ENCODE results near the gene TTC4.
A peak's percentile ranks its signal among the peaks of the same experiment; 100 is the strongest.

Gene TTC4

GRCh38 chr1:54715493-54716298, at the start of gene TTC4:
TTC4 (plus strand) TSS chr1:54715861; CDS start chr1:54715909, 48 bp downstream.
- H3K36me3 ChIP-seq (ENCODE audit: control insufficient read depth in 2 of 2, insufficient read depth in 2 of 2, low read length in 2 of 2) = peaks cover 7% of the 10 kb centered on the region in 2 donors
- H3K27ac ChIP-seq (ENCODE audit: low read depth in 2 of 2, low read length in 2 of 2) = peak within 1 kb of the TSS; percentile 61 to 68
- H3K4me1 ChIP-seq (ENCODE audit: control insufficient read depth in 2 of 2, insufficient read depth in 2 of 2, low read length in 2 of 2) = peaks cover 6 to 10% of the 10 kb centered on the region in 2 donors
- no peaks in the 10 kb centered on the region for H3K27me3 ChIP-seq (ENCODE audit: control insufficient read depth in 2 of 2, insufficient read depth in 2 of 2, low read length in 2 of 2)
- peak within 1 kb of the TSS; percentile 82 to 85 for H3K9ac ChIP-seq (ENCODE audit: low read depth in 1 of 2, low read length in 2 of 2)
- peak within 1 kb of the TSS; percentile 93 to 94 for H3K4me3 ChIP-seq (ENCODE audit: low read length in 2 of 2)
- no peaks in the 10 kb centered on the region for H3K9me3 ChIP-seq (ENCODE audit: control insufficient read depth in 2 of 2, low read length in 2 of 2)

- H3K9me3 ChIP-seq (ENCODE audit: control insufficient read depth in 2 of 2, low read length in 2 of 2) = no peaks in the 10 kb centered on the region
- H3K27ac ChIP-seq (ENCODE audit: low read depth in 2 of 2, low read length in 2 of 2) = no peak overlapping the region
- H3K9ac ChIP-seq (ENCODE audit: low read depth in 1 of 2, low read length in 2 of 2) = no peak overlapping the region
- H3K4me1 ChIP-seq (ENCODE audit: control insufficient read depth in 2 of 2, insufficient read depth in 2 of 2, low read length in 2 of 2) = no peaks in the 10 kb centered on the region
- no peaks in the 10 kb centered on the region for H3K36me3 ChIP-seq (ENCODE audit: control insufficient read depth in 2 of 2, insufficient read depth in 2 of 2, low read length in 2 of 2)
- no peaks in the 10 kb centered on the region for H3K27me3 ChIP-seq (ENCODE audit: control insufficient read depth in 2 of 2, insufficient read depth in 2 of 2, low read length in 2 of 2)
- H3K4me3 ChIP-seq (ENCODE audit: low read length in 2 of 2) = no peak overlapping the region
Observed at GRCh38 chr1:54666333-54666732, 49.3 kb upstream of the TTC4 start.

GRCh38 chr1:54667797-54668196, 47.9 kb upstream of the TTC4 start:
- Histone ChIP-seq H3K27me3 (ENCODE audit: control insufficient read depth in 2 of 2, insufficient read depth in 2 of 2, low read length in 2 of 2) (no peaks in the 10 kb centered on the region), H3K4me3 (ENCODE audit: low read length in 2 of 2) (no peak overlapping the region), H3K36me3 (ENCODE audit: control insufficient read depth in 2 of 2, insufficient read depth in 2 of 2, low read length in 2 of 2) (no peaks in the 10 kb centered on the region), H3K9me3 (ENCODE audit: control insufficient read depth in 2 of 2, low read length in 2 of 2) (no peaks in the 10 kb centered on the region), H3K9ac (ENCODE audit: low read depth in 1 of 2, low read length in 2 of 2) (no peak overlapping the region), H3K4me1 (ENCODE audit: control insufficient read depth in 2 of 2, insufficient read depth in 2 of 2, low read length in 2 of 2) (no peaks in the 10 kb centered on the region), H3K27ac (ENCODE audit: low read depth in 2 of 2, low read length in 2 of 2) (no peak overlapping the region)

- Histone ChIP-seq H3K4me3 (ENCODE audit: low read length in 2 of 2) (no peak overlapping the region), H3K27me3 (ENCODE audit: control insufficient read depth in 2 of 2, insufficient read depth in 2 of 2, low read length in 2 of 2) (no peaks in the 10 kb centered on the region)
Observed at GRCh38 chr1:54668567-54668966, 47.1 kb upstream of the TTC4 start.

GRCh38 chr1:54671985-54672608, 43.6 kb upstream of the TTC4 start:
- H3K27ac ChIP-seq (ENCODE audit: low read depth in 2 of 2, low read length in 2 of 2) = no peak overlapping the region
- no peaks in the 10 kb centered on the region for H3K27me3 ChIP-seq (ENCODE audit: control insufficient read depth in 2 of 2, insufficient read depth in 2 of 2, low read length in 2 of 2)
- no peak overlapping the region for H3K9ac ChIP-seq (ENCODE audit: low read depth in 1 of 2, low read length in 2 of 2)
- no peaks in the 10 kb centered on the region for H3K4me1 ChIP-seq (ENCODE audit: control insufficient read depth in 2 of 2, insufficient read depth in 2 of 2, low read length in 2 of 2)
- H3K9me3 ChIP-seq (ENCODE audit: control insufficient read depth in 2 of 2, low read length in 2 of 2) = no peaks in the 10 kb centered on the region
- H3K36me3 ChIP-seq (ENCODE audit: control insufficient read depth in 2 of 2, insufficient read depth in 2 of 2, low read length in 2 of 2) = no peaks in the 10 kb centered on the region
- H3K4me3 ChIP-seq (ENCODE audit: low read length in 2 of 2) = no peak overlapping the region

More at GRCh38 chr1:54668567-54668966, 47.1 kb upstream of the TTC4 start:
- H3K27ac ChIP-seq (ENCODE audit: low read depth in 2 of 2, low read length in 2 of 2) = no peak overlapping the region
- H3K9me3 ChIP-seq (ENCODE audit: control insufficient read depth in 2 of 2, low read length in 2 of 2) = no peaks in the 10 kb centered on the region
- no peaks in the 10 kb centered on the region for H3K4me1 ChIP-seq (ENCODE audit: control insufficient read depth in 2 of 2, insufficient read depth in 2 of 2, low read length in 2 of 2)
- H3K9ac ChIP-seq (ENCODE audit: low read depth in 1 of 2, low read length in 2 of 2) = no peak overlapping the region
- H3K36me3 ChIP-seq (ENCODE audit: control insufficient read depth in 2 of 2, insufficient read depth in 2 of 2, low read length in 2 of 2) = no peaks in the 10 kb centered on the region

- Histone ChIP-seq H3K9me3 (ENCODE audit: control insufficient read depth in 2 of 2, low read length in 2 of 2) (no peaks in the 10 kb centered on the region), H3K36me3 (ENCODE audit: control insufficient read depth in 2 of 2, insufficient read depth in 2 of 2, low read length in 2 of 2) (peaks cover 0 to 7% of the 10 kb centered on the region in 2 donors), H3K27me3 (ENCODE audit: control insufficient read depth in 2 of 2, insufficient read depth in 2 of 2, low read length in 2 of 2) (no peaks in the 10 kb centered on the region), H3K27ac (ENCODE audit: low read depth in 2 of 2, low read length in 2 of 2) (no peak overlapping the region), H3K9ac (ENCODE audit: low read depth in 1 of 2, low read length in 2 of 2) (no peak overlapping the region), H3K4me3 (ENCODE audit: low read length in 2 of 2) (no peak overlapping the region), H3K4me1 (ENCODE audit: control insufficient read depth in 2 of 2, insufficient read depth in 2 of 2, low read length in 2 of 2) (no peaks in the 10 kb centered on the region)
Observed at GRCh38 chr1:54678776-54679643, 36.7 kb upstream of the TTC4 start.

GRCh38 chr1:54679706-54680105, 36.0 kb upstream of the TTC4 start:
- no peaks in the 10 kb centered on the region for H3K4me1 ChIP-seq (ENCODE audit: control insufficient read depth in 2 of 2, insufficient read depth in 2 of 2, low read length in 2 of 2)
- H3K27me3 ChIP-seq (ENCODE audit: control insufficient read depth in 2 of 2, insufficient read depth in 2 of 2, low read length in 2 of 2) = no peaks in the 10 kb centered on the region
- H3K4me3 ChIP-seq (ENCODE audit: low read length in 2 of 2) = no peak overlapping the region
- H3K9me3 ChIP-seq (ENCODE audit: control insufficient read depth in 2 of 2, low read length in 2 of 2) = no peaks in the 10 kb centered on the region
- no peak overlapping the region for H3K9ac ChIP-seq (ENCODE audit: low read depth in 1 of 2, low read length in 2 of 2)
- H3K27ac ChIP-seq (ENCODE audit: low read depth in 2 of 2, low read length in 2 of 2) = no peak overlapping the region
- H3K36me3 ChIP-seq (ENCODE audit: control insufficient read depth in 2 of 2, insufficient read depth in 2 of 2, low read length in 2 of 2) = peaks cover 0 to 7% of the 10 kb centered on the region in 2 donors

GRCh38 chr1:54680387-54680786, 35.3 kb upstream of the TTC4 start:
- H3K36me3 ChIP-seq (ENCODE audit: control insufficient read depth in 2 of 2, insufficient read depth in 2 of 2, low read length in 2 of 2) = peaks cover 0 to 7% of the 10 kb centered on the region in 2 donors
- H3K9me3 ChIP-seq (ENCODE audit: control insufficient read depth in 2 of 2, low read length in 2 of 2) = no peaks in the 10 kb centered on the region
- H3K4me3 ChIP-seq (ENCODE audit: low read length in 2 of 2) = no peak overlapping the region
- H3K27me3 ChIP-seq (ENCODE audit: control insufficient read depth in 2 of 2, insufficient read depth in 2 of 2, low read length in 2 of 2) = no peaks in the 10 kb centered on the region
- no peaks in the 10 kb centered on the region for H3K4me1 ChIP-seq (ENCODE audit: control insufficient read depth in 2 of 2, insufficient read depth in 2 of 2, low read length in 2 of 2)
- H3K9ac ChIP-seq (ENCODE audit: low read depth in 1 of 2, low read length in 2 of 2) = no peak overlapping the region
- no peak overlapping the region for H3K27ac ChIP-seq (ENCODE audit: low read depth in 2 of 2, low read length in 2 of 2)

GRCh38 chr1:54681358-54681757, 34.3 kb upstream of the TTC4 start:
- Histone ChIP-seq H3K27ac (ENCODE audit: low read depth in 2 of 2, low read length in 2 of 2) (no peak overlapping the region), H3K9ac (ENCODE audit: low read depth in 1 of 2, low read length in 2 of 2) (no peak overlapping the region), H3K4me1 (ENCODE audit: control insufficient read depth in 2 of 2, insufficient read depth in 2 of 2, low read length in 2 of 2) (no peaks in the 10 kb centered on the region), H3K9me3 (ENCODE audit: control insufficient read depth in 2 of 2, low read length in 2 of 2) (no peaks in the 10 kb centered on the region), H3K4me3 (ENCODE audit: low read length in 2 of 2) (no peak overlapping the region), H3K27me3 (ENCODE audit: control insufficient read depth in 2 of 2, insufficient read depth in 2 of 2, low read length in 2 of 2) (no peaks in the 10 kb centered on the region), H3K36me3 (ENCODE audit: control insufficient read depth in 2 of 2, insufficient read depth in 2 of 2, low read length in 2 of 2) (peaks cover 0 to 7% of the 10 kb centered on the region in 2 donors)

GRCh38 chr1:54683453-54683852, 32.2 kb upstream of the TTC4 start:
- Histone ChIP-seq H3K9ac (ENCODE audit: low read depth in 1 of 2, low read length in 2 of 2) (no peak overlapping the region), H3K9me3 (ENCODE audit: control insufficient read depth in 2 of 2, low read length in 2 of 2) (no peaks in the 10 kb centered on the region), H3K4me3 (ENCODE audit: low read length in 2 of 2) (no peak overlapping the region), H3K36me3 (ENCODE audit: control insufficient read depth in 2 of 2, insufficient read depth in 2 of 2, low read length in 2 of 2) (peaks cover 0 to 3% of the 10 kb centered on the region in 2 donors), H3K27me3 (ENCODE audit: control insufficient read depth in 2 of 2, insufficient read depth in 2 of 2, low read length in 2 of 2) (no peaks in the 10 kb centered on the region), H3K4me1 (ENCODE audit: control insufficient read depth in 2 of 2, insufficient read depth in 2 of 2, low read length in 2 of 2) (no peaks in the 10 kb centered on the region), H3K27ac (ENCODE audit: low read depth in 2 of 2, low read length in 2 of 2) (no peak overlapping the region)
